GM18867 (cell line): Measurements from ENCODE around the gene PTPRN2.
"Not testable (repeated sequence)": the region's sequence is repeated elsewhere in the genome, so short reads cannot be mapped to it uniquely, and the experiment has no call there.

Experiments used
- ATAC-seq: cut with Tn5 transposase; IDR thresholded peaks from one replicate; pipeline ENCODE4 v1.9.1; 2021; ENCODE audit warnings: mild to moderate bottlenecking, moderate library complexity; ENCODE audit not compliant: unreplicated experiment

Gene PTPRN2

DNA sequence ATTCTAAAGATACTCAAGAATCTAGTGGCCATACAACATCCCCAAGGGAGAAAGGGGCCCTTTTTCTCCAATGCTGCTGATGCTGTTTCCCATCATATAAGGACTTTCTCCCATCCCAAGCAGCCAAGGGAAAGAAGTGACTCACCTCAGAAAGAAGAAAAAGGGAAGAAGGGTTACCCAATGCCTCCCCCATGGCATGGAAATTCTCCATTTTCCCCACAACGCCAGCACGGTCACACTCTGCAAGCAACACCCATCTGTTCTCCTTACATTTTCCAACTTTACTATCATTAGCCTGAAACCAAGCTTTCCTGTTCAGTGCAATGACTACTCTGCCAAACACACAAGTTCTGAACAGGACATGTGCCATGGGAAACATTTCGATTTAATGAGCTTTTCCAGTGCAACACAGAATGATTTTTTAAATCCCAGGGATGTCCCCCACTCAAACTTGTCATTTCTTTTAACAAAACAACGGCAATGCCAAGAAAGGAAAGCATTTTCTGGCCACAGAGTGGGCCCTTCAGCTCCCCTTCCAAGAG, 67.9 kb downstream of the PTPRN2 start:
- no peak for ATAC-seq

DNA sequence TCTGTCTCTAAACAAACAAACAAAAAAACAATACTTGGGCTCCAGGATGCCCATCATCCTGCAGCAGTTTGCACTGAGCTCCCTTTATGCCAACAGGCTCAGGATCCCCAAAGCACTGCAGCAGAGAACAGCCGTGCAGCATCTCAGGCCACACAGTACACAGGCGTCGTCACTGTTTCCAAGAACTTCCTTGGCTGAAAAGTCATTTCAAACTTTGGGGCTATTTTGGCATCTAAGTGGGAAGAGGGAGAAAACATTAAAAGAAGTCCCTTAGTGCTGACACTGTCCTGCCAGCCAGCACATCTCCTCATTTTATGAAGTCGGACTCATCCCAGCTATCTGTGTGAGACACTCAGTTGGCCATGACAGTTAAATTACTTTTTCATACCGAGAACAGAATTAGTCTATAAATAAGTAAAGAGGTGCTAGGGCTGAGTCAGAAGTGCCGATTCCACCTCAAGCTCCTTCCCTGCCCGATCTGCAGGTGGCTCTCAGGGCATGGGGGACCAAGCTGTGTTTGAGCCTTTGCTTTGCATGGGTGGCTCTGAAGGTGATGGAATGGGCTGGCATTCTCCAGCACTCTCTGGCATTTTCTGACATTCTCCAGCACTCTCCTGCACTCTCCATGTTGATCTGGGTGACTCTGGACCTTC, 68.5 kb downstream of the PTPRN2 start:
- ATAC-seq: no peak

DNA sequence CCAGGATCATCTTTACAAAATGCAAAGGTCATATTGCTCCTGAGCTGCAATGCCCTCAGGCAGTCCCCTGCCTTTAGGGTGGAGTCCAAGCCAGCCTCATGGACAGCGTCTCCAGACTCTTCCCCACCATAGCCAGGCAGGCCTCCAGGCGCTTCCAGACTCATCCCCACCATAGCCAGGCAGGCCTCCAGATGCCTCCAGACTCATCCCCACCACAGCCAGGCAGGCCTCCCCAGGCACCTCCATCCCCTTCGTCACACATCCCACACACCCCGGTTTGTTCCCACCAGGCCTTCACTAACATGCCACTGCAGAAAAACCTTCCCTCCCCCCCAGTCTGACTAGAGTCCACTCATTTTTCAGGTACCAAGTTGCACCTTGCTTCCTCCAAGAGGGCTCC, 70.1 kb downstream of the PTPRN2 start:
- no peak for ATAC-seq

DNA sequence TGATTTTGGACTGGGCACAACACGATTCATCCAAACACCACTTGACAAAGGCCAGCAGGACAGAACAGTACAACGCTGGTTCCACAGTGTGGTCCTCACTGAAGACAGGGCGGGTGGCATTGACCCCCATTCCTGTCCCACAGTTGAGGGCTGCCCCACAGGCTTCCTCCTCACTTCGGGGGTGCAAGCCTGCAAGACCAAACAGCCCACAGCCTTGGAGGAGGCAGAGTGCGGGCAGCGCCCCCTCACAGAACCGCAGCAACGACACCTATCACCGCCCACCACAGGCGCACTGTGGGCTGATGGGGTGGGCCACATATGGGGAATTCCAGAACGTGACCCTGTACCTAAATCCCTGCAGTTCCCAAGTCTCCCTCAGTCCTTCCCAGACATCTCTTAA, 70.6 kb downstream of the PTPRN2 start:
- ATAC-seq: no peak

DNA sequence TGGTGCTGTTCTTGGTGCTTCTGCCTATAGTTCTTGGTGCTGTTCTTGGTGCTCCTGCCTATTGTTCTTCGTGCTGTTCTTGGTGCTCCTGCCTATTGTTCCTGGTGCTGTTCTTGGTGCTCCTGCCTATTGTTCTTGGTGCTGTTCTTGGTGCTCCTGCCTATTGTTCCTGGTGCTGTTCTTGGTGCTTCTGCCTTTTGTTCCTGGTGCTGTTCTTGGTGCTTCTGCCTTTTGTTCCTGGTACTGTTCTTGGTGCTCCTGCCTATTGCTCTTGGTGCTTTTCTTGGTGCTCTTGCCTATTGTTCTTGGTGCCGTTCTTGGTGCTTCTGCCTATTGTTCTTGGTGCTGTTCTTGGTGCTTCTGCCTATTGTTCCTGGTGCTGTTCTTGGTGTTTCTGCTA, 71.1 kb downstream of the PTPRN2 start:
- no peak for ATAC-seq

DNA sequence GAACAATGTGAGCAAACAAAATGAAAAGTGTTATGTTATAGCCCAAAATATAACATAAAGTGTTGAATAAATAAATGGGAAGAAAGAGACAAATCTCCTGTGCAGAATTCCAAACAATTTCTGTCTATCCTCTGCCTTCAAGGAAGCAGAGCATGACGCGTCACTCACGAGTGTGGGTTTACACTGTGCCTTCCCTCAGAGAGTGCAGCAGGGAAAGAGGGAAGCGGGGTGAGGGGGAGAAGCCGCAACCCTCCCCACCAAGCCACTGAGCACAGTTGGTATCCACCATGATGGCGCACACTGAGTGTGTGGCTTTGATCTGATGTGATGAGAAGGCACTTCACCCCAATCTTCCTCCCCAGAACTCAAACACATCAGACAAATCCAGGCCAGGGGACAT, 74.8 kb downstream of the PTPRN2 start:
- no peak for ATAC-seq

DNA sequence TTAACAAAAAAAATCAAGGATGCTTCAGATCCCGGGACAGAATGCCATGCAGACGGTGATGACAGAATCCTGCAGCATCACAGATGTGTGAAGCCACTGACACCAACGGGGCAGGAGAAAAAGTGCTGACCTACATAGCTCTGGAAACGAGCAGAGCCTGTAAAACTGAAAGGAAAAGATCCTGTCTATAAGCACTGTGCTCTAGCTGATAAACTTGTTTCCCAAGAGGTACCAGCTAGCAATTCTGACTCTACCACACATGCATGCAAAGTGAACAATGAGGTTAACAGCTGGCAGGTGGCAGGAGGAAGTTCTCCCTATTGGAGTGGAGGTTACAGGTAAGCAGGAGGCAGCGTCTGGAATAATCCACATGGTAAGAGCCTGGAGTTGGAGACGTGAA, 75.6 kb downstream of the PTPRN2 start:
- ATAC-seq: no peak

DNA sequence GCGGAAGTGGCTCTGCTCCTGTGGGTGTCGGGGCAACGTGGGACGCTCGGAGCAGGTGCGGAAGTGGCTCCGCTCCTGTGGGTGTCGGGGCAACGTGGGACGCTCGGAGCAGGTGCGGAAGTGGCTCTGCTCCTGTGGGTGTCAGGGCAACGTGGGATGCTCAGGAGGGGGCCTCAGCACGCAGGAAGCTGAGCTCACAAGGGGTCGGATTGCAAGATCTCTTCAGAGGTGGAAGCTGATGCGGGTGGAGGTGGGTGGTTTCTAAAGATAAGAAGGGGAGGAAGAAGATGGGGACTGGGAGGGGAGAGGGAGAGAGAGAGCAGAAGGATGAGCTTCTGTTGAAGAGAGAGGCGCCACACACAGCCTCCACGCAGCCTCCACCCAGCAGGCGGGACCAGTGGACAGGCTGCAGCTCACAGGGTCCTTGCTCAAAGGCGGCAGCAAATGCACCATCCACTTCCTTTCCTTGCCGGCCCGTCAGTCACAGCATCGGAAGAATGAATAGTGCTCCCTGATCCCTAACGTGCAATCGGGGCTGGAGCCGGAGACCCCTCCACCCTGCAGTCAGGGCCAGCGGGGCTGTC, 78.7 kb downstream of the PTPRN2 start:
- no peak for ATAC-seq

DNA sequence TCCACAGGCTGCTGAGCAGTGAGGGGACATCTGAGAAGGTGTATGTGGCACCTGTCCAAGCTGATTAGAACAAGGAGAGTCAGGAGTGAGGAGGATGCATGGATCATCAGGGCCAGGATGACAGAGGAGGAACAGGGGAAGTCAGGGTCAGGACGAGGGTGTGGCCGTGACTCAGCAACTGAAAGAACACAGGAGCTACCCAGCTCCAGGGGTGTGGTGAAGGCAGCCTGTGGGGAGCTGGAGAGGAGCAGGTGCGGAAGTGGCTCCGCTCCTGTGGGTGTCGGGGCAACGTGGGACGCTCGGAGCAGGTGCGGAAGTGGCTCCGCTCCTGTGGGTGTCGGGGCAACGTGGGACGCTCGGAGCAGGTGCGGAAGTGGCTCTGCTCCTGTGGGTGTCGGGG, 79.3 kb downstream of the PTPRN2 start:
- ATAC-seq: not testable (repeated sequence)

DNA sequence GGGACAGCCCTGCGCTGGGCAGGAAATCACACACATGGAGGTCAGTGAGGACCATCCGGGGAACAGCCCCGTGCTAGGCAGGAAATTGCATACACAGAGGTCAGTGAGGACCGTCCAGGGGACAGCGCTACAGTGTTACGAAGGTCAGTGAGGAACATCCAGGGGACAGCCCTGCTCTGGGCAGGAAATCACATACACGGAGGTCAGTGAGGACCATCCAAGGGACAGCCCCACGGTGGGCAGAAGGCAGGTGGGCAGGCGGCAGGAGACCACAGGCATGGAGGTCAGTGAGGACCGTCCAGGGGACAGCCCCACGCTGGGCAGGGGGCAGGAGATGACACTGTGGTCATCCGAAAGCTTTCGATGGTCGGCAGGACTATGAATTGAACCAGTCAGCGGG, 79.7 kb downstream of the PTPRN2 start:
- ATAC-seq: no peak

DNA sequence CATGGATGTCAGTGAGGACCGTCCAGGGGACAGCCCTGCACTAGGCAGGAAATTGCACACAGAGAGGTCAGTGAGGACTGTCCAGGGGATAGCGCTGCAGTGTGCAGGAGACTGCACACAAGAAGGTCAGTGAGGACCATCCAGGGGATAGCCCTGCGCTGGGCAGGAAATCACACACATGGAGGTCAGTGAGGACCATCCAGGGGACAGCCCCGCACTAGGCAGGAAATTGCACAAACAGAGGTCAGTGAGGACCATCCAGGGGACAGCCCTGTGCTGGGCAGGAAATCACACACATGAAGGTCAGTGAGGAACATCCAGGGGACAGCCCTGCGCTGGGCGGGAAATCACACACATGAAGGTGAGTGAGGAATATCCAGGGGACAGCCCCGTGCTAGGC, 80.4 kb downstream of the PTPRN2 start:
- ATAC-seq: not testable (repeated sequence)

DNA sequence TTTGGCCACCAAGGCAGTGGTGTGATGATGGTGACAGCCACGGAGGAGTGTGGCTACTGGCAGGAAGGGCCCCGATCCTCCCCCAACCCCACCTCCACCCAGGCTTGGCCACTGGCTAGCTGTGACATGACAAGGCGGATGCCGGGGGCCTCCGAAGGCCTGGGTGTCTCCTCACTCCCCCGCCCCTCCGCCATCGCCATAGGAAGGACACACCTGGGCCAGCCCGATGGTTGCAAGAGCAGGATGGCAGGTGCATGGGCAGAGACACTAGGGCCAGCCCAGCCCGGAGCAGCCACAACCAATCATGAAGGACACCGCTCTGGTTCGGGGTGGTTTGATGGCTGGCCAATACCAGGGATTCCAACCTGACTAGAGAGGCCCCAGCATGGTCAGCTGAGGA, 81.0 kb downstream of the PTPRN2 start:
- ATAC-seq: no peak

DNA sequence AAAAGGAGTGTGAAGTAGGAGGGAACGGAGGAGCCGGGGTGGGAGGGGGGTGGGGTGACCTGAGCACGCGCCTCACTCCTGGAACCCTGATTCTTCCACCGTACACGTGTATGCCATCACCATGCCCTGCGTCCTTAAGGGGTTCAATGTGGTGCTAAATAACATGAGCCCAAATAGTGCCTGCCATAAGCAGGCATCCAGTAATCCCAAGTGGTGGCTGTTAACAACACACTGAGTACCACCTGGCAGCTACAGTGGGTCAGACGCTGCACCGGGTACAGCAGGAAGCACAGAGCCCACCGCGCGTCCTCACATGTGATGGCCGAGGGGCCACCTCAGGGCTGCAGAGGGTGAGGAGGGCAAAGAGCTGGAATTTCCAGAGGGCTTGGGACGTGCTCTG, 81.9 kb downstream of the PTPRN2 start:
- ATAC-seq: no peak

DNA sequence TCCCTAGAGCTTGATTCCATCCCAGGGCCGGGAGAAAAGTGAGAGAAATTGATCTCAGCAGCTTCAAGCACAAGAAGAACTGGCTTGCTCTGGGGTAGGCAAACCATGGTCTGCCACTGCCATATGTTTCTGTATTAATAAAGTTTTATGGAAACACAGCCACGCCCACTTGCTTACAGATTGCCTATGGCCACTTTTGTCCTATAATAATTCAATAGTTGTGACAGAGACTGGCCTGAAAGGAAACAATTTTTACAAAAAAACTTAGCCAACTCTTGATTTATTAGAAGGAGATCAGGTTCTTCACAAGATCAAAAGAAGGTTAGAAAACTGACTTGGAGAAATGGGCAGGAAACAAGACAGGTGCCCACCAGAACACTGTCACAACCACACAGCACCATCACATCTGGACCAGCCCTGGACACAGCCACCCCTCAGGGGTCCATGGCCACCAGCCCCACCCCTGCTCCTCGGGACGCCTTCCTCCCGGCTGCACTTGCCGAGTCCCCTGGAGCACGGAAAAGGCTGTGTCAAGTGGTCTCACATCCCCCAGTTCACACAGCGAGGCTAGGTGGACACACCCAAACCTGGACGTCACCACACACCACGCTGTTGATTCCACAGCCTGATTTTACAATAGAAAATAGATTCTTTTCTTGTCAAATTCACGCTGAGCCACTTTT, 85.4 kb downstream of the PTPRN2 start:
- ATAC-seq: no peak

DNA sequence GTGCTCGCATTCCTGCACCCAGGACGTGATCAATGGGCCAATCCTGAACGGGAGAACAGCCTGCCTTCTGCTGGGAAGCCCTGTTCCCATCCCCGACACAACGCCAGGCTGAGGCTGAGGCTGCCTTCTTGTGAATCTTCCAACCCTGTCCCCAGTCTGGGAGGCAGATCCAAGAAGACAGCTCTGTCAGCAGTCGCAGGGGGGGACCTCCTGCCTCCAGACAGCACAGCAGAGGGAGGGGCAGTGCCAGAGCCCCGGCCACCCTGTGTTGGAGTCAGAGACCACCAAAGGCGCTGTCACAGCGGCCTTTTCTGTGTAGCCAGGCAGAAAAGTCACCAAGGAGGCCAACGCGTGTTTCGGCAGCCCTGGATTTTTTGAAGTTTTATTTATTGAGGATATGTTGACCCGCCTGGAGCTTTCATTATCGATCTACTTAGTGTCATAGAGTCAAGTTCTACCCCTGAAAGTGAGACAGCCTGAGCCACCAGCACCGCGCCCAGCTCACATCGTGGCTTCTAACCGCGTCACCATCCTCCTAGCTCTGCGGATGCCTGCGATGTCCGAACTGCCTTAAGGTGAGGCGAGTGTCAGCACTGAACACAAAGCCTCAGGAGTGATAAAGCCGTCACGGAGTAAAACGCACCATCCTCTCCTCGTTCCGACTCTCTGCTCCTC, 86.1 kb downstream of the PTPRN2 start:
- ATAC-seq: no peak

DNA sequence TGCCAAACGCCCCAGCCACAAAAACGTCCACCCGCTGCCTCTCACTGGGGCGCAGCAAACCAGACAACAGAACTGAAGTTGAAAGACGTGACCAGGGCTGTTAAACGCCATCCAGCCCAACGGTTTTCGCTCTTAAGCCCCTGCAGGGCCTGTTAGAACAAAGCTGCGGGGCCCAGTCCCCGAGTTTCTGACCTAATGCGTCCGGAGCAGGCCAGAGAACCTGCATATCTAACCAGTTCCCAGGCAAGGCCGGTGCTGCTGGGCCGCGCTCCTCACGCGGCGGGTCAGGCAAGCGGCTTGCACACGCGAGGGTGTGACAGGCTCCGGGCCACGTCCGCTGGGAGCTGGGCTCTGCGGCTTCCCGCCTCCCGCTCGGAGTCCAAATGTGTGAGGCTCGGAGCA, 87.0 kb downstream of the PTPRN2 start:
- ATAC-seq: no peak

DNA sequence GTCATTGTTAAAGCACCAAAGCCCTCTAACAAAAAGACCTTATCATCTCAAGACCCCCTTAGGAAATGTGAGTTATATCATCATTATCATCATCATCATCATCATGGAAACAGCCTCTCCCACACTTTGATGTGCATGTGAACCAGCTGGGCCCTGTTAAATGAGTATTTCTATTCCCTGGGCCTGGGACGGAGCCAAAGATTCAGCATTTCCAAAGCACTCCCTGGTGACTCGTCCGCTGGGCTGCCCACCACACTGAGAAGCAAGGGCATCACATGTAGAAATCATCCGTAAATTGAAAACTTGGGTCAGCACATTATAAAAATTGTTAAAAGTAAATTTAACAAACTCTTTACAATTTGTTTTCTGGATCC, 88.6 kb downstream of the PTPRN2 start:
- ATAC-seq: no peak

DNA sequence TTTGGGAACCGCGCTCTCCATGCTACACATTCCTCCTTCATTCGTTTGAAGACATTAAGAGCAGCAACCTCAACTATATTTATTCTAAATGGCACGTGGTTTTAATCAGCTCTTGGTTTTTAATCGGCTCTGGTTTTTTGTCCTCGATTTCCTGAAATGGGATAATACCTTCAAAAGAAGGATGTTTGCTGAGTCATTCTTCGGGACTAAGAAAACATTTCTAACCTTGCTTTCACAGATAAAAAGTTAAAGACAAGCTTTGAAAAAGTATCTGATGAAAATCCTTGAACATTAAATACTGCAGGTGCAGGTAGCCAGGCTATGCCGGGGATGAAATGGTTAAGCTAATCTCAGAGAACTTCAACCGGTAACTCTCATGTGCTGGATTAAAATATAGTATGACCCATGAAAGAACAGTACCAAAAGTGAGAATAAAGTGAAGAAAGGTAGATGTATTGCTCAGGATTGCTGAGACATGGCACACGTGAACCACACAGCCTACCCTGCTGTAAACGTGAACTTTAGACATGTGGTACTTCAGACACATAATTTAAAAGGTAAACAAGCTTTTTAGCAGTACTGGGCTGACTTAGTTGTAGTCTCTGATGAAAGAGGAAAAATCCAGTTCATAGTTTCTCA, 89.1 kb downstream of the PTPRN2 start:
- ATAC-seq: no peak

DNA sequence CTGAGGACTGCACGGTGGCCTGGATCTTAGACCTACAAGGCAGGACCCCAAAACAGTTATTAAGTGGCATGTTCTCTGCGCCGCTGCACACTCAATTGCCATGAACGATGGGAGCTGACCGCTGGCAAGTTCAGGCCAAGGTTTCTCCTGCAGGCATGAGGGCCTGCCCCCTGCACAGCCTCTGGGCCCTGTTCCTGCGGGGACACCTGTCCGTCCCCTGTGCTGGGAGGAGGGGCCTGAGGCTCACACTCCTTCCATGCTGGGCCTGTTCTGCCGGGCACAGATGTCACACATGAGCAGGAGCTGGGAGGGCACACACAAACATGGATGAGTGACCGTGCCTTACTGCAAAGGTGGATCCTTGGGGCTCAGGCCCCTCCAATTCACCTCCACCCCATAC, 90.0 kb downstream of the PTPRN2 start:
- ATAC-seq: no peak

DNA sequence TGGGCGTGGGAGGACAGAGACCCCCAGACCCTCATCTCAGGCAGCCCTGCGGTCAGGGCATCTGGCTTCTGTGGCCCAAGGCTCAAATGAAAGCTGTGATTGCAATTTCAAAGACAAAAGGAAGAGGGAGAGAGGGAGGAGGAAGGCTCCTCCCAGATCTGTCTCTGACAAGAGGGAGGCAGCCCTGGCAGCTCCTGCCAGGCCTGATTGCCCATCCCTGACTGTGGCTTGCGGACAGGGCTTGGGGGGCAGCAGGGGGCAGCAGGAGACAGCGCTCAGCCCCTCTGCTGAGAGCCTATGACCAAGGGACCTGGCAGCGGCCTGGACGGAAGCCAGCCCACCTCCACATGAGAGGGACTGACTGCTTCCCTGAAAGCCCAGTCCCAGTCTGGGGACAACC, 91.8 kb downstream of the PTPRN2 start:
- no peak for ATAC-seq

DNA sequence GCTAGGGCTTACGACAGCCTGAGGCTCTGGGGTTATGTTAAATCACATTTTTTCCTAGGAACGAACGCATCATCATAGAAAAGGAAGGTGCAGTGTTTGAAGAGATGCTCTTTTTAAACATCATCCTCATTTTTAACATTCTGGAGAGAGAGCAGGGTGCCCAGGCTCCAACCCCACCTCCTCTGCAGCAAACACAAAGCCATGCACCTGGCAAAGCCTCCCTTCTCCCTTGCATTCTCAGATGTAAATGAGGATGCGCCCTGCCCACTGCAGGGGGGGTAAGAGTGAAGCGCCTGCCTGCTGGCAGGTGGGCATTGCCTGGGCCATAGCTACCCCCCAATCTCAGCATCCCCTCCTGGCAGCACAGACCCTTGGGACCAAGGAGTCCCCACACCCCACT, 92.4 kb downstream of the PTPRN2 start:
- ATAC-seq: no peak
